Measurements from ENCODE around the gene NUP210L. TPM values are rescaled to one million over a fixed set of nuclear protein-coding genes. Genes with fewer than 3 reads are reported as not detected.
A peak's percentile ranks its signal among the peaks of the same experiment; 100 is the strongest.

NUP210L gene
- total RNA-seq, 2 experiments from 2014 or later, result 0.02 to 0.05 TPM

GRCh38 chr1:153945795-153946621, 208.9 kb downstream of the NUP210L start:
- intact Hi-C loops (cut with micrococcal nuclease), result loop anchor here (1.0 to 2.0 kb wide), 9 partner anchors 12 to 435 kb away; partner anchors contain the start of genes CRTC2, ILF2, RAB13 and RPS27
- Mint-ChIP-seq H3K36me3 (ENCODE audit: low read depth) (peaks cover 32% of the 10 kb centered on the region), H3K27me3 (ENCODE audit: low read depth) (no peaks in the 10 kb centered on the region), H3K4me1 (ENCODE audit: low read depth) (peaks cover 21% of the 10 kb centered on the region), H3K4me3 (peak overlapping the region; percentile 92), H3K9me3 (no peaks in the 10 kb centered on the region), H3K27ac (peak overlapping the region; percentile 95)
- peak; percentile 74 for DNase-seq
- CTCF ChIA-PET, result interaction anchor here (0.6 to 3.4 kb wide), 15 partner anchors 10 to 149 kb away, joined by 3 to 19 read pairs (median 5); partner anchors contain the start of genes CRTC2, GATAD2B, RAB13 and SLC39A1

- Mint-ChIP-seq H3K27ac (peak overlapping the region; percentile 95), H3K27me3 (ENCODE audit: low read depth) (no peaks in the 10 kb centered on the region), H3K36me3 (ENCODE audit: low read depth) (peaks cover 28% of the 10 kb centered on the region), H3K4me3 (peak overlapping the region; percentile 92), H3K9me3 (no peaks in the 10 kb centered on the region), H3K4me1 (ENCODE audit: low read depth) (peaks cover 21% of the 10 kb centered on the region)
- peak; percentile 84 for DNase-seq
- CTCF ChIA-PET, result interaction anchor here (0.7 to 3.4 kb wide), 14 partner anchors 11 to 383 kb away, joined by 3 to 19 read pairs (median 4); partner anchors contain the start of genes GATAD2B, RAB13 and SLC39A1
- intact Hi-C loops (cut with micrococcal nuclease), result loop anchor here (1.0 to 2.0 kb wide), 6 partner anchors 13 to 274 kb away; partner anchors contain the start of genes CRTC2, ILF2, RAB13 and RPS27
These were observed 209.6 kb downstream of the NUP210L start for GRCh38 chr1:153945131-153945794.

GRCh38 chr1:153944827-153945117, 210.1 kb downstream of the NUP210L start:
- H3K9me3 Mint-ChIP-seq, result no peaks in the 10 kb centered on the region
- peak overlapping the region; percentile 95 for H3K27ac Mint-ChIP-seq
- CTCF ChIA-PET, result interaction anchor here (0.7 to 3.4 kb wide), 12 partner anchors 11 to 383 kb away, joined by 3 to 19 read pairs (median 3); partner anchors contain the start of genes GATAD2B and RAB13
- peak overlapping the region; percentile 92 for H3K4me3 Mint-ChIP-seq
- intact Hi-C loops (cut with micrococcal nuclease), result loop anchor here (1.0 to 2.0 kb wide), 6 partner anchors 14 to 274 kb away; partner anchors contain the start of genes CRTC2, ILF2, RAB13 and RPS27
- no peak for DNase-seq
- peaks cover 21% of the 10 kb centered on the region for H3K4me1 Mint-ChIP-seq (ENCODE audit: low read depth)
- no peaks in the 10 kb centered on the region for H3K27me3 Mint-ChIP-seq (ENCODE audit: low read depth)
- H3K36me3 Mint-ChIP-seq (ENCODE audit: low read depth), result peaks cover 27% of the 10 kb centered on the region

DNA sequence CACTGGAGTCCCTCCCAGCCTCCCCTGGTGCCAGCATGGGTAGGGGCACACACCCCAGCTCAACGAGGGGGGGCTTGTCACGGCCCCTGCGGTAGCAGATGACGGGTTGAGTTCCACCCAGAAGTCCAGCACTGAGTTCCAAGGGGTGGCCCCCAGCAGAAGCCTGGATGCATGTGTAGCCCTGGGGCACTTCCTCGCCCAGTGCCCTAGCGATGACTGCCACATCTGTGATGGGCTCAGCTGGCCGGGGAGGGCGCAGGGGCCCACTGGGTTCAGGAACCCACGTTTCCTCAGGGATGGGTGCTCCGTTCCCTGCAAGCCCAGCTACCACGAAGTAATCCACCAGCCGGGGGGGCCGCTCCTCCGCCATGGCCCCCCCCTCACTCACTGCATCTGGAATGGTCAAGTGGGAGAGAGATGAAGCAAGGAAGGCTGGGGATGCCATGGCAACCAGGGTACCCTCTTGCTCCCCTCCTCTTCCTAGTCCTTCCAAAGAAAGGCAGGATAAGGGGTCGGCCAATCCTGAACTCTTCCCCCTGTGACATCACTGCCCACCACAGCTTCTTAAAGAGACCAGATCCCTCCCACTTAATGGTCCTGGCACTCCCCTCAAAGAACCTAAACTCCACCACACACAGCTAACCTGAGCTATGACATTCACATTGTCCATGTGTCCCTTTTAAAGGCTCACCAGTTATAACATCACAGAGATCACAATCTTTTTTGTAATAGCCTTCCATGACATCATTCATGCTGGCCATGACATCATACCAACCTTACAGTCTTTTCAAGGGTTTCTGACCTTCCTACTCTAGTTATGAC, 210.7 kb downstream of the NUP210L start:
- intact Hi-C loops (cut with micrococcal nuclease), result loop anchor here (2.0 kb wide), 1 partner anchor 273 kb away; the partner anchor contains the start of gene ILF2
- Mint-ChIP-seq H3K4me1 (ENCODE audit: low read depth) (peaks cover 21% of the 10 kb centered on the region), H3K27me3 (ENCODE audit: low read depth) (no peaks in the 10 kb centered on the region), H3K4me3 (peak overlapping the region; percentile 92), H3K9me3 (no peaks in the 10 kb centered on the region), H3K27ac (peak overlapping the region; percentile 95), H3K36me3 (ENCODE audit: low read depth) (peaks cover 27% of the 10 kb centered on the region)
- CTCF ChIA-PET, result interaction anchor here (0.7 to 3.4 kb wide), 12 partner anchors 10 to 384 kb away, joined by 3 to 19 read pairs (median 3); partner anchors contain the start of genes GATAD2B and RAB13
- DNase-seq, result peak; percentile 52

GRCh38 chr1:153942766-153943549, 211.9 kb downstream of the NUP210L start:
- Mint-ChIP-seq H3K27ac (peak overlapping the region; percentile 20), H3K9me3 (no peaks in the 10 kb centered on the region), H3K36me3 (ENCODE audit: low read depth) (peaks cover 22% of the 10 kb centered on the region), H3K4me3 (no peak overlapping the region), H3K4me1 (ENCODE audit: low read depth) (peaks cover 21% of the 10 kb centered on the region), H3K27me3 (ENCODE audit: low read depth) (no peaks in the 10 kb centered on the region)
- CTCF ChIA-PET, result interaction anchor here (0.9 kb wide), 1 partner anchor 44 kb away, joined by 3 read pairs; no protein-coding TSS in a partner anchor
- DNase-seq, result no peak
- intact Hi-C loops (cut with micrococcal nuclease), result no loop called here

Small RNA genes lying within 50 kb of the gene (microRNA-seq; reads per million reads assigned to microRNA genes)
- gene MIR190B (ENCODE audit: borderline microRNAs expressed, borderline replicate concordance), result 44.4 reads per million, percentile 49 among the genes with 10 or more reads in this experiment
- not detected for gene MIR5698 (ENCODE audit: borderline microRNAs expressed, borderline replicate concordance)
- 1.6 reads per million for gene MIR6737 (ENCODE audit: borderline microRNAs expressed, borderline replicate concordance)

Other genes with a start within 250 kb of the NUP210L start
- 10 to 100 TPM; 69.0 to 70.2 TPM for gene GATAD2B, start 232.1 kb downstream of the NUP210L start, total RNA-seq
- 100 to 1,000 TPM; 124 to 130 TPM for gene DENND4B, start 208.4 kb downstream of the NUP210L start, total RNA-seq
- 10 to 100 TPM; 72.6 to 83.0 TPM for gene CRTC2, start 196.5 kb downstream of the NUP210L start, total RNA-seq
- 10 to 100 TPM; 51.0 to 52.1 TPM for gene SLC39A1, start 191.5 kb downstream of the NUP210L start, total RNA-seq
- gene CREB3L4, start 187.2 kb downstream of the NUP210L start, total RNA-seq, result 1 to 10 TPM; 5.6 to 7.4 TPM
- gene JTB, start 177.4 kb downstream of the NUP210L start, total RNA-seq, result 100 to 1,000 TPM; 126 to 131 TPM
- 10 to 100 TPM; 26.6 to 27.0 TPM for gene RAB13, start 168.7 kb downstream of the NUP210L start, total RNA-seq
- 1,000 to 10,000 TPM; 2,339 to 2,449 TPM for gene RPS27, start 164.3 kb downstream of the NUP210L start, total RNA-seq
- 100 to 1,000 TPM; 587 to 611 TPM for gene TPM3, start 37.0 kb upstream of the NUP210L start, total RNA-seq
- gene CFAP141, start 51.3 kb upstream of the NUP210L start, total RNA-seq, result not detected
- 100 to 1,000 TPM; 154 to 164 TPM for gene UBAP2L, start 65.9 kb upstream of the NUP210L start, total RNA-seq
- 100 to 1,000 TPM; 204 to 219 TPM for gene HAX1, start 117.6 kb upstream of the NUP210L start, total RNA-seq
- not detected for gene AQP10, start 166.0 kb upstream of the NUP210L start, total RNA-seq
- gene ATP8B2, start 170.5 kb upstream of the NUP210L start, total RNA-seq, result 10 to 100 TPM; 28.2 to 28.7 TPM